ENCODE results near the gene AP1G2. TPM values are rescaled to one million over a fixed set of nuclear protein-coding genes. Genes with fewer than 3 reads are reported as not detected.
A peak's percentile ranks its signal among the peaks of the same experiment; 100 is the strongest.

Gene AP1G2
- total RNA-seq, 4 donors from 2014 or later, result 38.9 to 98.8 (median 68.8) TPM

GRCh38 chr14:23580152-23580926 lies 12.7 kb upstream of the AP1G2 start:
- peaks cover 0 to 4% of the 10 kb centered on the region in 2 donors for H3K27me3 ChIP-seq
- H3K4me3 ChIP-seq, result no peak overlapping the region
- H3K36me3 ChIP-seq, result no peaks in the 10 kb centered on the region
- intact Hi-C loops (cut with DNase I; ENCODE audit: low total_unique reads), result no loop called here
- no peaks in the 10 kb centered on the region for H3K4me1 ChIP-seq
- TF ChIP-seq CTCF (IDR thresholded peaks at IDR 0.05), result no peak
- no peak for TF ChIP-seq POLR2A (IDR thresholded peaks at IDR 0.05)
- DNase-seq, result no peak
- H3K27ac ChIP-seq, result no peak overlapping the region
- H3K9me3 ChIP-seq, result no peaks in the 10 kb centered on the region

GRCh38 chr14:23579739-23580138 lies 12.1 kb upstream of the AP1G2 start:
- Histone ChIP-seq H3K4me3 (no peak overlapping the region), H3K36me3 (no peaks in the 10 kb centered on the region), H3K27me3 (peaks cover 0 to 4% of the 10 kb centered on the region in 2 donors), H3K27ac (no peak overlapping the region), H3K4me1 (no peaks in the 10 kb centered on the region), H3K9me3 (no peaks in the 10 kb centered on the region)
- intact Hi-C loops (cut with DNase I; ENCODE audit: low total_unique reads), result no loop called here
- TF ChIP-seq CTCF (IDR thresholded peaks at IDR 0.05) (no peak), POLR2A (IDR thresholded peaks at IDR 0.05) (no peak)
- no peak for DNase-seq

DNA sequence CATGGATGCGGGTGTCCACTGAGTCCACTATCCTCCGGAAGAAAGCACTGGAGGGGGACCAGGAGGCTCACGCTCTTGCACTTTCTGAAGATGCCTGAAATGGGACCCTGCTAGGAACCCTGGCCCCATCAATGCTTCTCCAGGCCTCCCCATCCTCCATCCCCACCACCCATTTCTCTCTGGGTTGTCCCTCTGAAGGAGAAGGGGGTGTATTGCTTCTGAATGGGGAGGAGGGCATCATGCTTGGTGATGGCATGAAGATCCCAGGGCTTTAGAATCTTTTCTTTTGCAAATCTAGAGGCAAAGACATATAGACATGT lies 11.7 kb upstream of the AP1G2 start:
- Histone ChIP-seq H3K27me3 (peaks cover 0 to 4% of the 10 kb centered on the region in 2 donors), H3K4me1 (no peaks in the 10 kb centered on the region), H3K4me3 (no peak overlapping the region), H3K9me3 (no peaks in the 10 kb centered on the region), H3K36me3 (no peaks in the 10 kb centered on the region), H3K27ac (peak overlapping the region; percentile 73 to 76)
- TF ChIP-seq CTCF (IDR thresholded peaks at IDR 0.05) (no peak), POLR2A (IDR thresholded peaks at IDR 0.05) (no peak)
- DNase-seq, result no peak
- intact Hi-C loops (cut with DNase I; ENCODE audit: low total_unique reads), result no loop called here

DNA sequence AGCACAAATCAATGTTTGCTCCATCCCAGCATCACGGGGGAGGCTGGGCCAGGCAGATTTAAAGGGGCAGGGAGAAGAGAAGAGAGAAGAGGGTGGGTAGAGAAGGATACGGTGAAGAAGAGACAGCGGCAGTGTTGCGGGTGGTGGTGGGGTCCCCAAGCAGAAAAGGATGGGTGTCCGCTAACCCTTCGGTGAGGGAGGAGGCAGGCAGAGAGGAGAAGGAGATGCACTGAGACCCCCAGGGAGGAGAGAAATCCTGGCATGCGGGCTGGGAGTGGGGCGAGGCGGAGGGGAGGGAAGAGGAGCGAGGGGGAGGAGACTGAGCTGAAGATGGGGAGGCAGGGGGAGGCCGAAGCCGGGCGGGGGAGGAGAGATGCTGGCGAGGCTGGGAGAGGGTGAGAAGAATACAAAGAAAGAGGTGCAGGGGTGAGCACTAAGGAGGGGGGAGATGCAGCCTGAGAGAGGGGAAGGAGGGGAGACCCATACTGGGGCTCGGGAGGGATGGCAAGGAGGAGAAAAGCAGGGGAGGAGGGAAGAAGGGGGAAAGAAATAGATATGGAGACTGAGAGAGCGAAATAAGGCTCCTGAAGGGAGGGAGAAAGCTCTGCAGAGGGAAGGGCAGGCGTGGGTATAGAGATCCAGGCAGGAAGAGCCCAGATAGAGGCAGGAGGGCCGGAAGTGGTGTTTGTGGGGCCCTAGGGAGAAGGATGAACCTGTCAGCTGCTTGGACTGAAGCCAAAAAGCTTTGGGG lies 11.1 kb upstream of the AP1G2 start, which contains the start of gene JPH4:
Gene JPH4 (minus strand): TSS at position 231 of the 751 bp plus-strand sequence. CDS start 1,337 bp downstream, outside the sequence.
- H3K27me3 ChIP-seq, result peaks cover 0 to 4% of the 10 kb centered on the region in 2 donors
- DNase-seq, result peak; percentile 62 to 69
- H3K27ac ChIP-seq, result peak within 1 kb of the TSS; percentile 73 to 76
- no peaks in the 10 kb centered on the region for H3K4me1 ChIP-seq
- TF ChIP-seq CTCF (IDR thresholded peaks at IDR 0.05), result no peak
- no peak for TF ChIP-seq POLR2A (IDR thresholded peaks at IDR 0.05)
- H3K4me3 ChIP-seq, result peak within 1 kb of the TSS; percentile 39 to 52
- no peaks in the 10 kb centered on the region for H3K9me3 ChIP-seq
- no peaks in the 10 kb centered on the region for H3K36me3 ChIP-seq
- intact Hi-C loops (cut with DNase I; ENCODE audit: low total_unique reads), result no loop called here

Measured in uterus (tissue), 4 donors.